PC-3 (cell line): ENCODE data around the gene LMO3.

Experiments used
- EZH2 ChIP-seq: fragments of 300-600 bp; sonication (generic); IDR thresholded peaks from one replicate; pipeline ENCODE4 v1.6.1; 2017; ENCODE audit warnings: antibody characterized with exemption, mild to moderate bottlenecking, low read length; ENCODE audit not compliant: unreplicated experiment
- TF ChIP-seq, protein P1 (sequence below): fragments of 300-600 bp; sonication (generic); conservative IDR thresholded peaks from 2 replicates; pipeline ENCODE4 v1.5.1; 2017; ENCODE audit warnings: antibody characterized with exemption, low read depth, mild to moderate bottlenecking, low read length

DNA sequence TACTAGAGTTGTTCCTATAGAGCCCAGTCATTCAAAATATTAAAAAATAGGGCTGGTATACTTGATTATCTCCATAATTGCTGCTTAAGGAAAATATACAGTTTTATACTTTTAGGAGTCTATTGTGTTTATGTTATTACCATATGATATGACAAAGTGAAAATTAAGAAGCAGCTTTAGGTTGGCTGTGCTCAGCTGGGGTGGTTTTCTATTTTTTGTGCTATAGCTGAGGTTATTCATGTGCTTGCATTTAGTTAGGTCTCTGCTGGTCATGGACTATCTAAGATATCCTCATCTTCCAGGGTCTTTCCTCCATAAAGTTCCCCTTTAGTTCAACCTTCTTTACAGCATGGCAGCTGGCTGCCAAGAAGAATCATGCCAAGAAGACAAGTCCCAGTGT, 13.6 kb upstream of the LMO3 start:
- TF ChIP-seq, protein P1, sequence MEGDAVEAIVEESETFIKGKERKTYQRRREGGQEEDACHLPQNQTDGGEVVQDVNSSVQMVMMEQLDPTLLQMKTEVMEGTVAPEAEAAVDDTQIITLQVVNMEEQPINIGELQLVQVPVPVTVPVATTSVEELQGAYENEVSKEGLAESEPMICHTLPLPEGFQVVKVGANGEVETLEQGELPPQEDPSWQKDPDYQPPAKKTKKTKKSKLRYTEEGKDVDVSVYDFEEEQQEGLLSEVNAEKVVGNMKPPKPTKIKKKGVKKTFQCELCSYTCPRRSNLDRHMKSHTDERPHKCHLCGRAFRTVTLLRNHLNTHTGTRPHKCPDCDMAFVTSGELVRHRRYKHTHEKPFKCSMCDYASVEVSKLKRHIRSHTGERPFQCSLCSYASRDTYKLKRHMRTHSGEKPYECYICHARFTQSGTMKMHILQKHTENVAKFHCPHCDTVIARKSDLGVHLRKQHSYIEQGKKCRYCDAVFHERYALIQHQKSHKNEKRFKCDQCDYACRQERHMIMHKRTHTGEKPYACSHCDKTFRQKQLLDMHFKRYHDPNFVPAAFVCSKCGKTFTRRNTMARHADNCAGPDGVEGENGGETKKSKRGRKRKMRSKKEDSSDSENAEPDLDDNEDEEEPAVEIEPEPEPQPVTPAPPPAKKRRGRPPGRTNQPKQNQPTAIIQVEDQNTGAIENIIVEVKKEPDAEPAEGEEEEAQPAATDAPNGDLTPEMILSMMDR = no peak
- no peak for TF ChIP-seq EZH2
